ENCODE results near the gene UBAP2.

The UBAP2 gene, protein sequence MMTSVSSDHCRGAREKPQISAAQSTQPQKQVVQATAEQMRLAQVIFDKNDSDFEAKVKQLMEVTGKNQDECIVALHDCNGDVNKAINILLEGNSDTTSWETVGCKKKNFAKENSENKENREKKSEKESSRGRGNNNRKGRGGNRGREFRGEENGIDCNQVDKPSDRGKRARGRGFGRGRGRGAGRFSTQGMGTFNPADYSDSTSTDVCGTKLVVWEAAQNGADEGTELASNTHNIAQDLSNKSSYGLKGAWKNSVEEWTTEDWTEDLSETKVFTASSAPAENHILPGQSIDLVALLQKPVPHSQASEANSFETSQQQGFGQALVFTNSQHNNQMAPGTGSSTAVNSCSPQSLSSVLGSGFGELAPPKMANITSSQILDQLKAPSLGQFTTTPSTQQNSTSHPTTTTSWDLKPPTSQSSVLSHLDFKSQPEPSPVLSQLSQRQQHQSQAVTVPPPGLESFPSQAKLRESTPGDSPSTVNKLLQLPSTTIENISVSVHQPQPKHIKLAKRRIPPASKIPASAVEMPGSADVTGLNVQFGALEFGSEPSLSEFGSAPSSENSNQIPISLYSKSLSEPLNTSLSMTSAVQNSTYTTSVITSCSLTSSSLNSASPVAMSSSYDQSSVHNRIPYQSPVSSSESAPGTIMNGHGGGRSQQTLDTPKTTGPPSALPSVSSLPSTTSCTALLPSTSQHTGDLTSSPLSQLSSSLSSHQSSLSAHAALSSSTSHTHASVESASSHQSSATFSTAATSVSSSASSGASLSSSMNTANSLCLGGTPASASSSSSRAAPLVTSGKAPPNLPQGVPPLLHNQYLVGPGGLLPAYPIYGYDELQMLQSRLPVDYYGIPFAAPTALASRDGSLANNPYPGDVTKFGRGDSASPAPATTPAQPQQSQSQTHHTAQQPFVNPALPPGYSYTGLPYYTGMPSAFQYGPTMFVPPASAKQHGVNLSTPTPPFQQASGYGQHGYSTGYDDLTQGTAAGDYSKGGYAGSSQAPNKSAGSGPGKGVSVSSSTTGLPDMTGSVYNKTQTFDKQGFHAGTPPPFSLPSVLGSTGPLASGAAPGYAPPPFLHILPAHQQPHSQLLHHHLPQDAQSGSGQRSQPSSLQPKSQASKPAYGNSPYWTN

DNA sequence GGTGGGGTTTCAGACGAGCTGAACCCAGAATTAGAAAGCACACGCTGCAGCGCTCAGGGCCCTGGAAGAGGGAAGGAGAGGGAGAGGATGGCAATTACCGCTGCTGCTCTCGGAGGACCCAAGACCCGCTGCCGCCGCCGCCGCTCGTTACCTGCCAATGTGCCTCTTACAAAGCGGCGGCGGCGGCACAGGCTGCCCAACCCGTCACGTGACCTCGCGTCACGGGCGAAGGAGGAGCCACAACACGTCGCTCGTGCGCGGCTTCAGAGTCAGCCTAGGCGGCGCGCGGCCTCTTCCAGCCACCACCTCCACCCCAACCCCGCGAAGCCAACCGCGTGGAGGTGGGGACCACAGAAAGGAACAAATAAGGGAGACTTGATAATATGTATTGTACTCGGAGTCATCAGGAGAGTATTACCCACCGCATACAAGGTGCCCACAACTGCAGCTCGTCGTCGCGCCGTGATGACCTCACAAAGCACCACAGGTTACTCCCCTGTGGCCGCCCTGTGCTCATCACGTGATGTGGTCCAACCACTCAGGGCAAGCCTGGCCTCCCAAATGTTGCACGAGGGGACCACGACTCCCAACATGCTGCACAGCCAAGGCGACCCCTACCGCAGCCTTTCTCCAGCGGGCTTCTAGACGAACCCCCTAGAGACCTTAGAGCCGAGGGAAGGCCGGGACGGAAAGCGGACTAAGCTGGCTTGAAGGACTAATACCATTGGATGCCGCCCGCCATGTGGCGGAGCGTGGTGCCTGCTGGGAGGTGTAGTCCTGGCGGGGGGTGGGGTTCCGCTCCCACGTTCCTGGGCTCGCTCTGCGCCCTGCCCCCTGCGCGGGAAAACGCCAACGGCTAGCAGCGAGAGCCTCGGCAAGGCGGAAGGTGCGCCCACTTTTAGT, at the start of gene UBAP2:
TSS of gene UBAP2 (minus strand) at position 161 of the 903 bp plus-strand sequence. CDS start 31,739 bp downstream, outside the sequence.
- peak; percentile 92 for DNase-seq (ENCODE audit: low read depth, low spot score)

DNA sequence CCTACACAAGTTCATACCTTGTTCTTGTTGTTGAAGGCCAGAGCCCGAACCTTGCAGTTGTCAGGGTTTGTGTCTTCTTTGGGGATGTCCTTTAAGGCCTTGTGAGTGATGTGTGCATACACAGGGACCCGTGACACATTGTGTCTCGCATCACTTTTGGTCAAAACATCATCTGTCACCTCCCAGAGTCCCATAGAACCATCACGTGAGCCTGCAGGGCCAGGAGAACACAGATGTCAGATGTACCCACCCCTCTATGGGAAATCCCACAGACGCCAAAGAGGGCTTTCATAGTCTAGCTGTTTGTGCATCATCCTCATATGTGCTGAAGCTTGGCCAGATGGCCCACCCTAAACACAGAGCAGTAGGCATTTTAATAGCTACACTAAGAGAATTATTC, 49.6 kb upstream of the UBAP2 start:
- DNase-seq (ENCODE audit: low read depth, low spot score), result no peak

DNA sequence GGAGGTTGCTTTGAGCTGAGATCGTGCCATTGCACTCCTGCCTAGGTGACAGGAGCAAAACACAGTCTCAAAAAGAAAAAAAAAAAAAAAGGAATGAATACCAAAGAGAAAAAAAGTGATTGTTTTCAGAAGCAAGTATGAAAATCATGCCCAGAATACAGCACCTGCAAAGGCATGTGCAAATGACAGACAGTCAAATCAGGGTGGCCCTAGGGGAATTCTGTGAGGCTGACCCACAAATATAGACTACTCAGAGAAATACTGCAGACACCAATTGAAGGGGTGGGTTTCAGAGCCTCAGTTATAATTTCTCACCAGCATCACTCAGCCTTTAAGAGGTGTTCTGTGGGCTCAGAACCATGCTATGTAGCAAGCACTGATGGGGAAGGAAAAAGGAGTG, 49.2 kb upstream of the UBAP2 start:
- no peak for DNase-seq (ENCODE audit: low read depth, low spot score)

DNA sequence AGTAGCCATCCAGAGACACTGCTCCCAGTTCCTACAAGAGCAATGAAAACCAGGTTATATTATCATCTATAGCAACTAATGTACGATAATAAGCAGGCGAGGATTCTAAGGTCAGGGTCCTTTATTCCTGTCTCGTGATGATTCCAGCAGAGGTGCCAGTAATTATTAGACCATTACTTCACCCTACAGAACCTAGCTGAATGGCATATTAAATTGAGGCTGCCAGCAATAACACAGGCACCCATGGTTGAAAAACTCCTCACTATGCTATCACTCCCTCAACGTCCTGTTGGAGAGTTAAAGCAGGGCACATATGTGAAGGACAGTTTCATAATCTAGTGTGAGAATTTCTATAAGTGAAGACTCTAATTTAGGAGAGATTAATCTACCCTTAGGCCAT, 48.1 kb upstream of the UBAP2 start:
- DNase-seq (ENCODE audit: low read depth, low spot score), result no peak

DNA sequence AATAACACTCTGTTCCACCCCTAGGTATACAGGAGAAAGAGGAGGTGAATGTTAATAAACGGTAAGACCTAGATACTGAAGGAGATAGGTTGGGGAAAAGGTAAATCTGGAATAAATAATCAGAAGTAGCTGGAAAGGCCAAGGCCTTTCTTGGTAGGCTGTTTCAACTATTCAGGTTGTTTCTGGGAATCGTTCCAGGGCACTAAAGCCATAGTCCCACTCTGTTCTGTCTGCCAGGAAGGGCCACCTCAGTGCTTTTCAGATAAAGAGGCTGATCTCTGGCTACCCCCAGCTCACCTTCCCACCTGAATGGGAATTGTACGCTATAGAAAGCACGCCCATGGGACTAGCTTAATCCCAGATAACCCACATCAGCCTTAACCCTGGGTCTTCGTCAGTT, 44.9 kb upstream of the UBAP2 start:
- DNase-seq (ENCODE audit: low read depth, low spot score), result no peak

DNA sequence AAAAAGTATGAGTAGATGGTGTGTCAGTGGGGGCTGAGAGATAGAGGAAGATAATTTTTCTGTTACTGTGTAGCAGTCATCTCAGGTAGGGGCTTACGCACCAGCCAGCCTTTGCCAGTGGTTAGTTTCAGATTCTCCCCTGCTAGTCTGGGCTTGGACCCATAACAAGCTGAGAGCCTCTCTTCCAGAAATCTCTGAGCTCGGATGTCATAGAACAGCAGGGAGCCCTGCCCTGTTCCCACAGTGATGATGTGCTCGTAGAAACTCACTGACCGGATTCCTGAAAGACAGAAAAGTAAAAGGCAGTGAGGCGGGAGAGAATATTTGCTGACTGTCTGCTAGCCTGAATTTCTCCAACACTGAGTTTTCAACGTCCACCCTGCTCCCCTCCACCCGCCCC, 40.6 kb upstream of the UBAP2 start:
- DNase-seq (ENCODE audit: low read depth, low spot score), result no peak

DNA sequence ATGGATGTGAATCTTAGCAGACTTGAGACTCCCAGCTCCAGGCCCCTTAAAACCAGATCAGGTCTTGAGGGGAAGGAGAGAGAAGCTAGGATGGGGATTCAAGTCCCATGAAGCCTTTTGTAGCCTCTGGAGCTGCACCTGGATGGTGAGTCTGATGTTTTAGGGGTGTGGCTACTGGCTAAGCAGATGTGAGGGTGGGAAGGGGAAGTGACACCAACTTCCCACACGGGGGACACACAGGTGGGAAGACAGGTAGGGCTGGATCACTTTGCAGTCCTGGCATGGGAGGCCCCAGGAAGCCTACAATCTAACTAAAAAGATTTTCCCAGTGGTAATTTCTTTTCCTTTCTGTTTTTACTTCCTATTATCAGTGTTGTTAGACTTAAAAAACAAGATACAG, 38.7 kb upstream of the UBAP2 start:
- no peak for DNase-seq (ENCODE audit: low read depth, low spot score)

DNA sequence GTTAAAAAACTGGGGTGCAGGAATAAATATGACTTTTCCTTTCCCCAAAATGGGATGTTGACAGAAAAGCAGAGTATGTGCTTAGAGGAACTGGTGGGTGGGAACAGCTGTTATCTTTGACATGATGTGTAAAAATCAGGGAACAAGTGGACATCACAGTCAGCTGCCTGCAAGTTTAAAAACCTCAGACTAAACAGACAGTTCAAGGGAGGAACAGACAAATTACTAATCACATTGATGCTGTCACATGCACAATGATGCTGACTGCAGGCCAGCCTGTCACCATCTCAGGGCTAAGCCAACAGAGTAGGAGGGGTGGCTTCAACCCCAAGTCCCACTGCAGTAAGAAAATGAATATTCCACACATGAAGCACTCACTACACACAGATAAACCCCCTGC, 38.2 kb upstream of the UBAP2 start:
- DNase-seq (ENCODE audit: low read depth, low spot score), result no peak

DNA sequence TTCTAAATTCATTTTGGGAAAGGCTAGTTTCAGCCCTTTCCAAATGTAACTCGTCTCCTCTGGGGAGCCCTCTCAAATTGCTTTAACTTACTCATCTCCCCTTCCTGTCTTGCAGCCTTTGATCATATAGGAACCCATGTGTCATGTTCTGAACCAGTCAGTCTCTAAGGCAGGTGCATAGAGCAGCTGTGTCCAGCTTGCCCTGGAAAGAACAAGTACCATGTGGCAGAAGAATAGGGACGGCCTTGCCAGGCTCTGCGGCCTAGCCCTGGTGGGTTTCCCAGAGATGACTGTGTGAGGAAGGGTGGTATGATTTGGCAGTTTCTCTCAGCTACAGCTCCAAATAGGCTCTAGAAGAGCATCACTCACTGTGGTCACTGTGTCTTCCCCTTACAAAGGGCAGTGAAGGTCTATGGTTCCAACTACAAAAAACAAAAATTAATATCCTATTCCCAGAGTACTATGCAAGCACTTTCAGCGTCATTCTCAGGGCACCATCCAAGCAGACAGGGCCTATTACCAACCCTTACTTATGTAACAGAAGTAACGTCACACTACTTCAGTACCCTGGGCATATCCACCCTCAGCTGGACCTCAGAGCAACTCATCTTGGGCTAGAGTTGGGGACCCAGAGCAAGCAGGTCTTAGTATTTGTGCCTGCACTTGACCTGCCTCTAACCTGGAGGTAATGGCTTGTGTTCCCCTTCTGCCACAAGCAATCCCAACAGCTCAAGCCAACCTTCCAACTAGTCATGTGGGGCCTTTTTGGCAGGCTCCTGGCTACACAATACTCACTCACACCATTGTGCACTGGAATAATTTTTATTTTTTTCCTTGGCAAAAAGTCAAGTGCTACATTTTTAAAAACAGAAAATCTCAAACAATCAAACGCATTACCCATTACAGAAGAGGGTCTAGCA, 37.2 kb upstream of the UBAP2 start:
- no peak for DNase-seq (ENCODE audit: low read depth, low spot score)

DNA sequence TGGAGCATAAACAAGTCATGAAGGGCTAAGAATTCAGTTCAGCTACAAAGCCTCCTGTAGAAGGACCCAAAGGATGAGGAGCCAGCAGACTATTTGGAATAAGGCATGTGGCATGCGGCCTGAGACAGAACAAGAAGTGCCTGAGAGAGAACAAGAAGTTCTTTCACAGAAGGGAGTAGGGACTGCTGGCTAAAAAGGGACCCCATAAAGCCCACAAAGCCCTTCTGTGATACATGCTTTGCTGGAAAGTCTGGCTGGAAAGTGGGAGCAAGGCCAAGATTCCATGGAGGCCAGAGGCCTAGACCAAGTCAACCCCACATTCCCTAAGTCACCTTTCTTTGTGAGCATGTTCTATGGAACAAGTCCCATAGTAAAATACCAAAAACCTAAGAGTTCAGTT, 35.9 kb upstream of the UBAP2 start:
- no peak for DNase-seq (ENCODE audit: low read depth, low spot score)

DNA sequence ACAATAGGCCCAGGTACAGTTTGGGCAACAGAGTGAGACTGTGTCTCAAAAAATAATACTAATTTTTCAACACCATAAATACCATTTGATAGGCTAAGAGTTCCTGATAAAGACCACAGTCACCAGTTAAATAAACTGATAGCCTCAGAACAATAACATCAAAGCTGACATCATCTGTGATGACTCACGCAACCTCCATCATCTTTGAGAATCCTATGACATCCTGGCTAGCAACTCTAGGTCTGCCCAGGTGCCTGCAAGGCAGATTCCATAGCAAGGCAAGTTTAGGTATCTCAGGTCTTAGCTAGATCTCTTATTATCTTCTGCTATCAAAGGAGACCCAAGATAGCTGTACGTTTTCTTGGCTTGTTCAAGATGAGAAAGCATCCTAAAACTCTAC, 30.5 kb upstream of the UBAP2 start:
- no peak for DNase-seq (ENCODE audit: low read depth, low spot score)

DNA sequence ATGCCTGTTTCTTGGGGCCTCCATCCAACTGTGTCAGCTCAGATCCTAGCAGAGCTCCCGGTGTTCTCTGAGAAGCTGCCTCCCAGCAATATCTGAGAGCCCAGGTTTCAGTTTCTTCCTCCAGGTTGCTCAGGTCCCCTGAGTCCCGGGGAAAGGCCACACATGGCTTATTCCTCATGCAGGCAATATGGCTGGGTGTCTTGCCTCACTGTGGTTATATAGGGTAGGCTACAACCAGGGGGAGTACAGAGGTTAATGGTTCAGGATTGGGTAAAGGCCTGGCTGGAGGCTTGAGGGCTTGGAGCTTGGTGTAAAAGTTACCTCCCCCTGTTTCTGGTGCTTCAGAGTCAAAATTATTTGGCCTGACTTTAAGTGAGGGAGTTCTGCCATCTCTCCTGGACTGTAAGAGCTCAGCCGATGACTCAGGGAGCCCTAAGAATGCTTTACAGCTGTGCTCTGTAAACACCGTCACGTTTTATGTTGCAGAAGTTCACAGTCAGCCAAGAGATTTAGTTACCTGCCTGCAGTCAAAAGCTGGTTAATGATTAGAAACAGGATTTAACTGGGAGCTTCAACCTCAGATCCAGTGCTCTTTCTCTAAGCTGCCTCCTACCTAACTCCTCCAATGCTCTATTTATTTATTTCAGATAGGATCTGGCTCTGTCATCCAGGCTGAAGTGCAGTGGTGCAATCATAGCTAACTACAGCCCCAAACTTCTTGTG, 24.3 kb upstream of the UBAP2 start:
- no peak for DNase-seq (ENCODE audit: low read depth, low spot score)

DNA sequence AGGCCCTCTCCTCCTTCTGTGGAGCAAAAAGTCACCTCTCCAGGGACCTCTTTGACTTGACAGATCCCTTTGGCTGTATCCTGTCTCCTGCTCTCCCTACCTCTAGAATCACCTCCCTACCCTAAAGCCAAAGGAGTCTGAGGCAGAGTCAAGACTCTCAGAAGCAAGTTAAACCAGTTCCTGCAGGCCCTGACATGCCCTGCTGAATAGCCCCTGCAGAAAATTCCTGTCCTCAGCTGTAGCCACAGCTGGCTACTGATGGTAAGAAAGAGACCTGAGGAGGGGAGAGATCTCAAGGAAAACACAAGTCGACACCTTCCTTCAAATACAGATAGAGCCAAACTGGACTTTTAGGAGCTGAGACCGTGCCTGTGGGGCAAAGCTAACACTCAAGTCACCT, 23.7 kb upstream of the UBAP2 start:
- no peak for DNase-seq (ENCODE audit: low read depth, low spot score)

DNA sequence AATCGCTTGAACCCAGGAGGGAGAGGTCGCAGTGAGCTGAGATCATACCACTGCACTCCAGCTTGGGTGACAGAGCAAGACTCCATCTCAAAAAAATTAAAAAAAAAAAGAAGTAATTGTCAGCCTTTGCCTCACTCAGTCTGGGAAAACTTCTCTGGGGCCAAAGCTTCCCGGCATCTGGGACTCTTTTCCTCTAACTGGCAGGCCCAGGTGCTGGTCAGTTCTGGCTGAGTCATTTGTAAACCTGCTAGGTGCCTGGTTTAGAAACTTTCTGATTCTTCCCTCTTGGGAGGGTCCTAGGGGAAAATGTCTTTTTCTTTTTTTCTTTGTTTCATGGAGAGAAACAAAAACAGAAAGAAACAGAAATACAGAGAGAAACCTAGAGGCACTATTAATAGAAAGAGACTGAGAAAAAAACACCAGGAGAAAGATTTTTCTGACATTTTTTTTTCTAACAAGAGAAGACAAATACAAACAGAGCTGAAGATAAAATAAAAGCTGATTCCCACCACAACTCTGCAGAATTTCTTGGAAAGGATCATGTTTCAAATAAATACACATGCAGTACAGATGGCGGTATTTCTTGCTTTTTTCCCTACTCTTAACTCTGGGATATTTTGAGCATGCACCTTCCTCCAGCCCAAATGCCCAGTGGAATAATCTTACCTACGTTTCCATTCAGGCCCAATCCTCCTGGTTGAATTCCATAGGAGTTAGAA, 22.1 kb upstream of the UBAP2 start:
- DNase-seq (ENCODE audit: low read depth, low spot score), result no peak

DNA sequence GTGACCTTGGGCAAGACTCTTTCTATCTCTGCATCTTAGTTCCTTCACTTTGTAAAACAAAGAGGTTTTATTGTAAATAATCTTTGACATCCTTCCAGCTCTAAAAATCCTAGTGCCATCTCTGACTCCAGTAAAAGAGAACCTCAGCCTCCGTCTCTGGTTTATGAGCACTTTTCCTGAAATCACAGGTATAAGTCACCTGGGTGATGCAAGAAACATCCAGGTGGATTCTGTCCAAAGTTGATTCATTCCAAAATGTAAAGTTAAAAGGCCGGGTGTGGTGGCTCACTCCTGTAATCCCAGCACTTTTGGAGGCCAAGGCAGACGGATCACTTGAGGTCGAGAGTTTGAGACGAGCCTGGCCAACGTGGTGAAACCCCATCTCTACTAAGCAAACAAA, 21.1 kb upstream of the UBAP2 start:
- no peak for DNase-seq (ENCODE audit: low read depth, low spot score)

DNA sequence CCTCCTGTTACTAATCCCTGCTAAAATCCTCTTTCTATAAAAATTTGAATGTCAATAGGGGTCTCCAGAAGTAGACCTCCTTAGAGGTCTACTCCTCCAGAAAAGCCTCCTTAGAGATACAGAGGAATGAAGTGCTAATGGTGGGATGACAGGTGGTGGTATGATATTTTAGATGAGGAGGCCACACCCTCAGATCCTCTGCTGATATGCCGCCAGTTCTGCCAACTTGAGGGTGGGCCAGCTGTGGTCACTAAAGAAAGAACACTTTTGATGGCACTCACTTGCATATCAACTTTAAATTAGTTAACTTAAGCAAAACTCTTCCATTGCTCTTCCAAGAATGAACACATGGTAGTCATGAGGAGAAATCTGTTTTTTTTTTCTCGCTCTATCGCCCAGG, 16.9 kb upstream of the UBAP2 start:
- DNase-seq (ENCODE audit: low read depth, low spot score), result no peak

DNA sequence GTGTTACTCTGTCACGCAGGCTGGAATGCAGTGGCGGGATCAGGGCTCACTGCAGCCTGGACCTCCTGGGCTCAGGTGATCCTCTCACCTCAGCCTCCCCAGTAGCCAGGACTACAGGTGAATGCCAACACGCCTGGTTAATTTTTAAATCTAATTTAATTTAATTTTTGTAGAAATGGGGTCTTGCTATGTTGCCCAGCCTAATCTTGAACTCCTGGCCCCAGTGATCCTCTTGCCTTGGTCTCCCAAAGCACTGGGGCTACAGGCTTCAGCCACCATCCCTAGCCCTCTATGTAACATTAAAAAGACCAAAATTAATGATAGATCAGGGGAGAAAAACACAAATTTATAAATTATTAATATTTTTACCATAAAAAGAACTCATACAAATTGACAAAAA, 11.3 kb upstream of the UBAP2 start:
- no peak for DNase-seq (ENCODE audit: low read depth, low spot score)

DNA sequence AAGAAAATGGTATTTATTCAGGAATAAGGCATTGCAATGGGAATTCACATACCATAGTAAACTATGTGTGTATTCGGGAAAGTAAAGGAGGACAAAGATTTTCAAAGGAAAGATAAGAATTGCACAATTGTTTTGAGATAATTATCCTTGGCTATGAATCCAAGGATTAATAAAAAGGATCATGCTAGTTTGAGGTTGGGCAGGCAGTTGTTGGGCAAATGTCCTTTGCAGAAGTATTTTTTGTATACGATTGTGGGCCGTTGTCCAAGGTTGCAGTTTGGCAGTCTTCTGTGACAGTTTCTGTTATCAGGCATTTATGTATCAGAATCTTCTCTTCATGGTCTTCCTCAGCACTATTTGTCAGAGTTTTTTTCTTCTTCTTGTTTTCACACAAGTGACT, 10.6 kb upstream of the UBAP2 start:
- no peak for DNase-seq (ENCODE audit: low read depth, low spot score)

Measured in activated naive CD8-positive, alpha-beta T cell treated with anti-CD3 and anti-CD28 coated beads, Interleukin-2, amount 50 U/mL, for 16 hours (primary cell).